DLD1 (cell line): Measurements from ENCODE around the gene PPM1L.

Source experiments
- in situ Hi-C: cut with HindIII; loops from 2 replicates; pipeline ENCODE4 v1.10.0; 2017; ENCODE audit warnings: low sequenced_read_pairs

The PPM1L gene

DNA sequence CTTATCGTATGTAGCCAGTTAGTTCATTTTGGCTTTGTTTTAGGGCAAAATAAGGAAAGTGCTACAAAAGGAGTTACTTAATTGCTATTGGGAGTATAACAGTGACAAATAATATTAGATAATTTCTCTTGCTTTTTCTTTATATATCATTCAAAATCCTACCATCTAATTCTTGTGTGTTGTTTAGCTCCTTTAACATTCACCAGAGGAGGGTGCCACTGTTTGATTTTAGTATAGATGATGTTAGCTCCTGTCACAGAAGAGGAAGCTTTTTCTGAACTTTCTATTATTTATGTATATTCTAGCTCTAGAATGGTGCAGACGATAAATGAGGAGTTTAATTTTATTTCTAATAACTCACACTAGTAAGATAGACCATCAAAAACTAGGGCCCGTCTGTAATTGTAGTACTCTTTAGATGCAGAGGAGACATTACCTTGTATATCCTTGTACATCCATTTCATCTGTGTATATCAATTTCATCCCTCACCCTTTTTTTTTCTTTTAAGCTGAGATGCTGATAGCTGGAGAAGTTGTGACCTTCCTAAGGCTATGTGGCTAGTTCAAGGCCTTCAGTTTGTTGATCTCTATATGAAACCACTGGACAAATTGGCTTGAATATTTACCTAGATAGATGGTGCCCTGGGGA lies 3.0 kb downstream of the PPM1L start:
- in situ Hi-C loops: no loop called here

DNA sequence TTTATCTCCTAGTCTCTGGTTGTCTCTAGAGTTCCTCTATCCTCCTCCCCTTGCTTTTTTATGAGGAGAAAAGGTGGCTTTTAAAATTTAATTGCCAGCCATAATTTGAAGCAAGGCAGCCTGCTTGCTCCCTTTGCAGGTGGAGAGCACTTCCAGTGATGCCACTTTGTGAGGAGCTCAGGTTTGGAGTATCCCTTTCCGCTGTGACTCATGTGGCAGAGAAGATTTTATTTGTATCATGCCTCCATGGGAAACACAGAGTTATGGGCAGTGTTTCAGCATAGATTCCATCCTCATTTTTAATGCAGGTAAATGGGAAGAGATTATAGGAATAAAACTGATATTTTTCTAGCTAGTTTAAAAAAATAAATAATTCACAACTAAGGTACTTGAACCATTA lies 7.0 kb downstream of the PPM1L start:
- in situ Hi-C loops: no loop called here

DNA sequence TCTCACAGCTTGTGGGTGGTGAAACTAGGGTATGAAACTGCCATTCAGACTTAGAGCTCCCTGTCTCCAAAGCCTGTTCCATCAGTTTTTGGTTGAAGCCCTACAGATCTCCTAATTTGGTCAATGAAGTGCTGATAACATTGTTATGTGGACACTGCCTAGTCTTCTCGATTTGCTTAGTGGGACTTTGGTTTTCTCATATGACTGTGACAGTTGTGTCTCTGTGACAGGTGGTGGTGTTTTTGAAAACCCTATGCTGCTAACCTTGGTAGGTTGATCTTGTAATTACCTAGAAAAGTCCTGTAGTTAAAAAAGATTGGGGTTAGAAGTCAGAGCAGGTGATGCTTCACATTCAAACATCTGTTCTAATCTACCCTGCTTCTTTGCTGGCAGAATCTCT lies 9.2 kb downstream of the PPM1L start:
- in situ Hi-C loops: no loop called here

DNA sequence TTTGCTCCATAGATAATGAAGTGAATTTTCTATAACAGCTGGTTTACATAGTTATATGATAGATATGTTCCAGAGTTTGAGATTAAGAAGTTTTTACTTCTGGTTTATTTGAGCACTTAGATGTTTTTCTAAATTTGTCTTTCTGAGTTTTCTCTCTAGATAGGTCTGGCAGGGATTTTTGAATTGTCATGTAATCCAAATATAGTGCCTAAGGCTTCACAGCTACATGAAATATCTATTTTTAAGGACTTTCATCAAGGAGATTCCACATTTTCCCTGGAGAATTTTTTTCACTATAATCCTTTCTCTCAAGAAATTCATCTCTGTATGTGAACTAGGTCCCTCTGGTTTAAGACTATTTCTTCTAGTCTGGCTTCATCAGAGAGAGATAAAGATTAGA lies 12.0 kb downstream of the PPM1L start:
- in situ Hi-C loops: no loop called here

DNA sequence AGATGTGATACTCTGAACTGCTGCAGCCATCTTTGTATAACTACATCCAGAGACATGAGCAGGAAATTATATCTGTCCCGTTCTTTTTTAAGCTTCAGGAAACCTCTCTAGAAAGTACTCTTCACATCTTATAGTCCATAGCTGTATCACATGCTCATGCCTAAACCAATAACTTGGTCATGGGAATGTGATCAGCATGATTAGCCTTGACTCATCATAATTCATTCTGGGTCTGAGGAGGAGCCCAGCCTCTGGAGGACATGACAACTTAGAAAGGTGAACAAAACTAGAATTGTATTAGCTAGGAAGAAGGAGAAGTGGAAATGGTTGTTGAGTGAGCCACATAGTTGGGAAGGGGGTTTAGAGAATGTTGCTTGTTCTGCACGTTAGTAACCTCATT lies 12.9 kb downstream of the PPM1L start:
- in situ Hi-C loops: no loop called here

DNA sequence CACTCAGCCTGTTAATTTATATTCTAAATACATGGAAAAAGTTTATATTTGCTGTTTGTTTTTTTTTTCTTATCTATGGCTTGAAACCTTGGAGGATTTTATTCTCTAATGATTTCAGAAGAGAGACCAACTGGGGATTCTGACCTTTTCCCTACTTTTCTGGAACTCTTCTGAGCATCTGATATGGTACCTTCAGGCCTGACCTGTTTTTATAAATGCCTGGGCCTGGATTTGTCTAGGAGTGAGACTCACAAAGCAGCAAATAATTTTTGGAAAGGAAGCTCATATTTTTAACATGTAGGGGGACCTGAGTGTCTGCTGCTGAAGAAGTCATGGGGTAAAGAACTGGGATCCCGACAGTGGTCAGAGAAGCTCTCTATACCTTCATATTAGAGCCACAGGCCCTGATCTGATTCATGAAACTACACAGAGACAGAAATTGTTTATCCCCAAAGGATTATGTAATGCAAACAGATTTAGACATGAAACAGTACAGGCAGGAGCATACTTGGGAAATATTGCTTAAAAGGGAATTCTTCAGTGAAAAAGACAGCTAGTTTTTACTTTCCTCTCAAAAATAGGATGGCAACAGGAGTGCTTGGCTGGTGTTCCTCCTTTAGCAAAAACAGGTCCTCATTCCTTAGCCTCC lies 15.9 kb downstream of the PPM1L start:
- in situ Hi-C loops: no loop called here

DNA sequence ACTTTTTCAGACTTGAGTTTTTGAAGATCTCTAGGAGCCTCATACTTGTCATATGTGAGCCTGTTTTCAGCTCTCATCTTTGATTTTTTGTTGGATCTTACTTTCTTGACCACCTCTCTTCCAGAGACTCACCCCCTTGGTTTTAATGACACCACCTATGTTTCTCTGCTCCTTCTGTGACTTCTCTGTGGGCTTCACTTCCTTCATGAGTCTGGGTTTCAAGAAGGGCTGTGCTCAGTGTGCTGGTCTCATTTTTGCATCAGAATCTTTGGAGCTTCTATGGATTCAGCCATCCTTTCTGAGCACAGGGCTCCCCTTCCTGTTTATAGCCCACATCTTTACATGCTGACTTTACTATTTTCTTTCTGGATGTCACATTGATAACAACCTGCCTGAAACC lies 17.7 kb downstream of the PPM1L start:
- in situ Hi-C loops: no loop called here

DNA sequence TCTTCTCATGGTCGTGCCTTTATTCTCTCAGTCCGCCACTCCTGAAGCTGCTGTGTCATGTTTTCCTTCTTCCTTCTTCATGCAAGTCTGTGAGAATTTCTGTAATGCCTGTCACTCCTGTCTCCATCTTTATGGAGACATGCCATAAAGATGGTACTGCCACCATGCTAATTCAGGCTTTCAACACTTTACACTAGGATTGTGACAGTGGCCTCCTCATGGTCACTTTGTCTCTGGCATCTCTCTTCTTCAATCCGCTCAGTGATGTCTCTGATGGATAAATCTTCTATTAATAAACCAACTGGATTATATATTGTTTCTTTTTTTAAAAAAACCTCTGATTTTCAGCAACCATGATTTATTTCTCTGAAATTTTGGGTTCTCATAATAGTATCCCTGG lies 18.1 kb downstream of the PPM1L start:
- in situ Hi-C loops: no loop called here

DNA sequence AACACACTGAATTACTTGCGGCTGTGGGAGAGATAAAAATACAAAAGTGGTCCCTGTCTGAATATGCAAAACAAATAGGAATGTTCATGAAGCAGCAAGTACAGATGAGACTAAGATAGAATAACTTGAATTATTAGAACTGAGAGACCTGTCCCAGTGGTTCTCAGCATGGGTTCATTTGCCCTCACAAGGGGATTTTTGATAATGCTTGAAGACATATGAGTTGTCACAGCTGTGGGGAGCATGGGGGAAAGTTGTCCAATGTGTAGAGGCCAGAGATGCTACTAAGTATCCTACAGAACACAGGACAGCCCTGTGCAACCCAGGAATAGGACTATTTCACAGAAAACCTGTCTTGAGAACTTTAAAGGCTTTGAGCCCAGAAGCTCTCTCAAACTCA lies 22.4 kb downstream of the PPM1L start:
- in situ Hi-C loops: no loop called here

DNA sequence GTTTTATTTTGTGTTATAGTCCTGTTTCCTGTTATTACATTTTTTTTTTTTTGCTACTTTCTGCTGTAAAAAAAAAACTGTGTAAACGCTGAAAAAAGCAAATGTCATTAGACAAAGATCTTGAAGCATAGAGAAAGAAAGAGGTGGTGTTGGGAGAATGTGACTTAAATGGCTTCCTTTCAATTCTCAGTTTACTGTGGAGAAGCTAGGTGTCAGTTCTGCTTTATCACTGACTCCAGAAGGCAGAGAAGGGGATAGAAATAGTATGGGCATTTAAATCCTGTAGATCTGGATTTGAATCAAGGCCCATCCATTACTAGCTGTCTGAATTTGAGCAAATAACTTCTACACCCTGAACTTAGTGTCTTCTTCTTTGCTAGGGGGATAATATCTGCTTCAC lies 23.0 kb downstream of the PPM1L start:
- in situ Hi-C loops: no loop called here

DNA sequence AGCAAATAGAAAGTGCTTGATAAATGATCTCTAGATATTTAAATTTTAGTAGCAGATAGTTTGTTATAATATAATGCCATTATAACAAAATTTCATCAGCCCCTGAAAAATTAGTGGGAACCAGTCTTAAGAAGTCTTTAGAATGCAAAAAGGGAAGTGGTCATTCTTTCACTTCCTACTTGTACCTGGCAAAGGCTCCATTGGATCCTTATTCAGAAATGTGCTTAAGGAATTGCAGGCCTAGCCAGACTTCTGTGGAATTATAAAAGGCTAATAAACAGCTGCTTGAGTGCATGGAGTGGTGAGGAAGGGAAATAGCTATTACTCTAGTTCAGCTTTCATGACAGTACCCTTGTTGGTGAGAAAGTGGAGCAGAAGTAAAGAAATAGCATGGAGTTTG lies 24.2 kb downstream of the PPM1L start:
- in situ Hi-C loops: no loop called here

DNA sequence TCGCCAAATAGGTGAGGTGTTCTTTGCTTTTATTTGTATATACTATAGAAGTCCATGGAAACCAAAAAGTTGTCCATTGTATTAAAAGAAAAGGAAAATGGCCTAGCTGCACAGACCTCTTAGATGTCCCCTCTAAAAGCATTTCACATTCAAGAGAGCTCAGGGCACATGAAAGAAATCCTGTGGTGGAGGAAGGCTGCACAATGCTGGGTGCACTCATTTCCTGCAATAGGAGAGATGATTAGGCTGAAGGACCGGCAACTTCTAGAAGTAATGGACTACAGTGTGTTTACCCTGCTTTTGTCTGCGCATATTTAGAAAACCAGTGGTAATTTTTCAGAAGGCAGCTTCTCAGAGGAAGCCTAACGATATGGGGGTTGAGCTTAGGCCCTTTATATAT lies 25.4 kb downstream of the PPM1L start:
- in situ Hi-C loops: no loop called here

DNA sequence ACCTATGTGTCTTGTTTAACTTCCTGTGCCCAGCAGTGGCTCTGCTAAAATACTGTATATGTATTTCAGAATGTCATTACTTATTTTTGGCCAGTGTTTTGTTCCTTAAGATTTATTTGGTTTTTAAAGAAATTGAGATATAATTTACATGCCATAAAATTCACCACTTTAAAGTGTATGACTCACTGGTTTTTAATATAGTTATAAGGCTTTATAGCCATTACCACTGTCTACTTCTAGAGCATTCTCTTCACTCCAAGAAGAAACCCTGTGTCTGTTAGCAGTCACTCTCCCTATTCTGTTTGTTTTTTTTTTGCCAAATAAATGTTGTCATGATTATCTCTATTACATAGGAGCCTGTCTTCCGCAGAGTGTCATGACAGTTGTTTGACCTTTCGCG lies 25.8 kb downstream of the PPM1L start:
- in situ Hi-C loops: no loop called here

DNA sequence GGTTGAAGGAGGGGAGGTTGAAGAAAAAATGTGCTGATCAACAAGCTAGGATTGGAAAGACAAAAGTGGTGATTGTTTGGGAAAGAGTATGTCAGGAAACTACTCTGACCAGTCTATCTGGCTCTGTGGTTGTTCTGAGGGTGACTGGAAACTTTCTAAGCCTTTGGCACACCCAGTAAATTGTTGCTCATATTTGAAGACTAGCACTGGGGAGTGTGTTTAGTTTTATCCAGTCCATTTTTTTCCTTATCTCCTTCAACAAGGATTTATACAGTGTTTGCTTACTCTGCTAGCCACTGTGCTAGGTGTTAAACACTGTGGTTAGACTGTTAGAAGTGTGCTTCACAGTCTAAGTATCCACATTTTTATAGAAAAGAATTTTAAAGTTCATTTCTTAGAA lies 28.8 kb downstream of the PPM1L start:
- in situ Hi-C loops: no loop called here

DNA sequence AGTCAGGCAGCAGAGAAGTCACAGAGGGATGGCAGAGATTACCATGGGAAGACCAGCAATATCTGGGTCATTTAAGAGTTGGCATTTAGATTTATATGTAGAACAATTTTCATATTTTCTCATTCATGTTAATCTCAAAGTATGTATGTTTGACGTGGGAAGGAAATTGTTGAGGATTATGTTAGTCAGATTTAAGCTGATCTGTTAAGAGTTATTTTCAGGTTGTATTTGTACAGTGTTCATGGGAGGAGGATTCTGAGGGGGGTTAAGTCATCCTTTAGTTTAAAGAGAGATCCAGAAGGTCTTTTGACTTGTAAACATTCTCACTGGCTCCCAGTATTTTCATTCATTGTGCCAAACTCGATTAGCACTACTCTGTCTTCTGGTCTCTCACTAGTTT lies 34.7 kb downstream of the PPM1L start:
- in situ Hi-C loops: no loop called here

DNA sequence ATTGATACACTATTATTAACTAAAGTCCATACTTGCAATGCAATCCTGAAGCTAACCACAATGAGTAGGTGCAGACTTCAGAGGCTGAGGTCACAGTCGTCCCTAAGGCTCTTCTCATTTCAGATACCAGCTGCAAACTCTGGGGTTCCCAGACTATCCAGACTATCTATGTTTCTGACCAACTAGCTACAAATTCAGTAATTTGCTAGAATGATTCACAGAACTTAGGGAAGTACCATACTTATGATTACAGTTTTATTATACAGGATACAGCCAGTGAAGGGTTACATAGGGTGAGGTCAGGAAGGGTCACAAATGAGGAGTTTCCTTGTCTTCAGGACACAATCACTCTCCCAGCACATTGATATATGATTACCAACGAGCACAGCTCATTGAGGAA lies 36.5 kb downstream of the PPM1L start:
- in situ Hi-C loops: no loop called here

DNA sequence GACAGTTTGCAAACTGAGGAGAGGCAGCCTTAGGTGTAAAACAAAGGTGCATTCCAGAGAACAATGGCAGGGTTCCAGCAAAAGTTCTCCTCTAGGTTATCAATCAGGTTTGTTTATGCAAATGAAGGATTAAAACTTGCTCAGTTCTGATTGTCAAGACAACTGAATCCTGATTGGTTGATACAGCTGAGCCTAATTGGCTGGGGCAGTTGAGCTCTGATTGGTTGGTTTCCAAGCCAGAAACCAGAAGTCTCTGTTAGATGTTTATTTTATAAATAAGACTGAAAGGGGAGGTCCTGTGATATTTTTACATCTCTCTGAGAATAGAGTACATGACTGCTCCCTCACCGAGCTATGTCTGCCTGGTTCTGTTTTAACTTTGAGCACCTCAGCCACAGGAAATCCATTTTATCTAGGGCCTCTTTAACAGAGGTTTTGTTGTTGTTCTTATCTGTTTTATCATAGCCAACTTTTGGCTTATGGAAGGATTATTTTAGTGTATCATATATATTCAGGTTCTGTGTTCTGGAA lies 37.8 kb downstream of the PPM1L start:
- in situ Hi-C loops: no loop called here

DNA sequence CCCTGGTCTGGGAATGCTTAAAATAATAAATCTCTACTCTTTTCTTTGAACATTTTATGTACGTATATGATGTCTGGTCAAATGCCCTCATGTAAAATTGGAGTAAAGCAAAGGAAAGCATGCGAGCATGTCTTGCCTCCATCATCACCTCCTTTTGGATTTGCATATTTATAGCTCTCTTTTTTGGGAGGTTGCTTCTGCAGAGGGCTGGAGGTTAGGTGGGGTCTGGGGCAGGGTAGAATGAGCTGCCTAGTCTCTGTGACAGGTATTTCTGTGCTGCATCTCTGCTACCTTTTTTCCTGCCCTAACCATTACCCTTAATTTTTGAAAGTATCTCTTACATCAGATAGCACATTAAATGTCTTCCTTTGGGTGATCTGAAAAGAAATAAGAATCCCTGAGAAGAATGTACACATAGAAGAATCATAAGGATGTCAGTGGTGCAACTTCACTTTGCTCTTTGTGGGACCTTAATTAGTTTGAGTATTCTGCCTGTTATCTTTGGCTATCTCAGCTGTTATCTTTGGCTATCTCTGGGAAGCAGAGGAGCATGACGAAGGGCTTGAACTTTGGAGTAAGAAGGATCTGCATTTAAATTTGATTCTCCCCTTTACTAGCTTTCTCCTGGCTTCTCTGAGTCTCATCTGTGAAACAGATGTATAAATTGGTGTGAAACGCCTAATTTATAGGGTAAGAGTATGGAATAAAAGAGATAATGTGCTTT lies 40.2 kb downstream of the PPM1L start:
- in situ Hi-C loops: no loop called here

DNA sequence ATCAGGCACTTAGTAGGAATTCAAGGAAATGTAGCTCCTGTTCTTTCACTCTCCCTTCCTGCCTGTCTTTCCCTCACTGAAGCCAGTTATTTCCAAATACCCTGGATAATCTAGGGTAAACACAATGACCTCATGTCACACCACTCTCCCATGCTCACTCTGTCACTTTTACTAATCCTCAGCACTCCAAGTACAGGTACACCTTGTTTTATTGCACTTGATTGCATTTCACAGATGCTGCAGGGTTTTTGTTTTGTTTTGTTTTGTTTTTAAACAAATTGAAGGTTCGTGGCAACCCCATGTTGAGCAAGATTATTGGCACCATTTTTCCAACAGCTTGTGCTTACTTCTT lies 40.8 kb downstream of the PPM1L start:
- in situ Hi-C loops: no loop called here

DNA sequence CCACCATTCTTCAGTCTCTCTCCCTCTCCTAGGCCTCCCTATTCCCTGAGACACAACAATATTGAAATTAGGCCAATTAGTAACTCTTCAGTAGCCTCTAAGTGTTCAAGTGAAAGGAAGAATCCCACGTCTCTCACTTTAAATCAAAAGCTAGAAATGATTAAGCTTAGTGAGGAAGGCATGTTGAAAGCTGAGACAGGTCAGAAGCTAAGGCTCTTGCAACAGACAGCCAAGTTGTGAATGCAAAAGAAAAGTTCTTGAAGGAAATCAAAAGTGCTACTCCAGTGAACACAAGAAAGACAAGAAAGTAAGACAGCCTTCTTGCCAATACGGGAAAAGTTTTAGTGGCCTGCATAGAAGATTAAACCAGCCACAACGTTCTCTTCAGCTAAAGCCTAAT lies 41.3 kb downstream of the PPM1L start:
- in situ Hi-C loops: no loop called here

DNA sequence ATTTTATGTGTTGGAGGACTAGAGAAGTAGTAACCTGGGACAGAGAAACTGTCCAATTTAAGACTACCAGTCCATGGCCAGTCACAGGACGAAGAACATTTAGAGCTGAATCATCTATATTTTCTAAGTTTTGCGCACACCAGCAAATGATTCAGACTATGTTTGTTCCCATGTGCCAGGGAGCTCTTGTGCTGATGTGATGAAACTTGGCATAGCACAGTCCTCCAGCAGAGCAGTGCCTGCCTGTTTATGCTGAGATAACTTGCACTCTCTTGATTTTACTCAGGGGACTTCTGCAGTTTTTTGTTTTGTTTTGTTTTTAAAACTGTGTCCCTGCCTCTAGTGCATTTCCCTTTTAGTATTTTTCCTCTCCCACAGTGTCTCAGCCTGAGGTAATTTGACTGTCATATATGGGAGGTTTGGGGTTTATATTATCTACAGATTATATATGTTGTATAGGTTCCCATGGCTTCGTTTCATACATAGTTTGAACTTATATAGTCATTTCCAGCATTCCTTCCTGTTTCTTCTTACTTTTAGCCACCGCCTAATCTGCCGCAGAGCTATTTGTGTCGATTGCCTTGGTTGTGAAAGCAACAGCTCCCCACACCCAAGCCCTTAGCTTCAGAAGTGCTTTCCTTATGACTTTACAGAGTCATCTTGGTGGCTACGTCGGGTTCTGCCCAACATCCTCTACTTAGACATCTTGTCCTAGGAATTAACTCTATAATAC lies 45.5 kb downstream of the PPM1L start:
- in situ Hi-C loops: no loop called here

DNA sequence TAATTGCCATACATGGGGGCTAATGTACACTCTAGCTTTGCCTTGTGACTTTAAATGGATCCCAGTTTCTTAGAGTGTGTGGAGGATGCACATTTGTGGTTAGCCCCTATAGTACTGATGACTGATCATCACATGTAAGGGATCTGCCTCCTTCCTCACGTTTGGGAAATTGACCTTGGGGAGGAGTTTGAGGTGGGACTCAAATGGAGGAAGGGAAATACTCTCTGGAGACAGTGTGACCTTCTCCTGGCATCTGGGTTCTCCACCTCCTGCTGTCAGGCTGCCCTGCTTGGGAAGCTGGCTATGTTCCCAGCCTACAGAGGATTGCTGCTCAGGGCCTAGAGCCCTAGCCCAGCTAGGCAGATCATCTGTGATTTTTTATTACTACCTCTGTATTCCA lies 48.7 kb downstream of the PPM1L start:
- in situ Hi-C loops: no loop called here
